Fibroblast of peridontal ligament (primary cell): ENCODE measurements around the gene DIP2B.
A peak's percentile ranks its signal among the peaks of the same experiment; 100 is the strongest.
"Not testable (repeated sequence)": the region's sequence is repeated elsewhere in the genome, so short reads cannot be mapped to it uniquely, and the experiment has no call there.

ENCODE experiments used
- DNase-seq: peaks from one replicate; pipeline ENCODE4 v3.0.0-alpha.2; 2010; ENCODE audit errors: extremely low read depth

Gene DIP2B, protein sequence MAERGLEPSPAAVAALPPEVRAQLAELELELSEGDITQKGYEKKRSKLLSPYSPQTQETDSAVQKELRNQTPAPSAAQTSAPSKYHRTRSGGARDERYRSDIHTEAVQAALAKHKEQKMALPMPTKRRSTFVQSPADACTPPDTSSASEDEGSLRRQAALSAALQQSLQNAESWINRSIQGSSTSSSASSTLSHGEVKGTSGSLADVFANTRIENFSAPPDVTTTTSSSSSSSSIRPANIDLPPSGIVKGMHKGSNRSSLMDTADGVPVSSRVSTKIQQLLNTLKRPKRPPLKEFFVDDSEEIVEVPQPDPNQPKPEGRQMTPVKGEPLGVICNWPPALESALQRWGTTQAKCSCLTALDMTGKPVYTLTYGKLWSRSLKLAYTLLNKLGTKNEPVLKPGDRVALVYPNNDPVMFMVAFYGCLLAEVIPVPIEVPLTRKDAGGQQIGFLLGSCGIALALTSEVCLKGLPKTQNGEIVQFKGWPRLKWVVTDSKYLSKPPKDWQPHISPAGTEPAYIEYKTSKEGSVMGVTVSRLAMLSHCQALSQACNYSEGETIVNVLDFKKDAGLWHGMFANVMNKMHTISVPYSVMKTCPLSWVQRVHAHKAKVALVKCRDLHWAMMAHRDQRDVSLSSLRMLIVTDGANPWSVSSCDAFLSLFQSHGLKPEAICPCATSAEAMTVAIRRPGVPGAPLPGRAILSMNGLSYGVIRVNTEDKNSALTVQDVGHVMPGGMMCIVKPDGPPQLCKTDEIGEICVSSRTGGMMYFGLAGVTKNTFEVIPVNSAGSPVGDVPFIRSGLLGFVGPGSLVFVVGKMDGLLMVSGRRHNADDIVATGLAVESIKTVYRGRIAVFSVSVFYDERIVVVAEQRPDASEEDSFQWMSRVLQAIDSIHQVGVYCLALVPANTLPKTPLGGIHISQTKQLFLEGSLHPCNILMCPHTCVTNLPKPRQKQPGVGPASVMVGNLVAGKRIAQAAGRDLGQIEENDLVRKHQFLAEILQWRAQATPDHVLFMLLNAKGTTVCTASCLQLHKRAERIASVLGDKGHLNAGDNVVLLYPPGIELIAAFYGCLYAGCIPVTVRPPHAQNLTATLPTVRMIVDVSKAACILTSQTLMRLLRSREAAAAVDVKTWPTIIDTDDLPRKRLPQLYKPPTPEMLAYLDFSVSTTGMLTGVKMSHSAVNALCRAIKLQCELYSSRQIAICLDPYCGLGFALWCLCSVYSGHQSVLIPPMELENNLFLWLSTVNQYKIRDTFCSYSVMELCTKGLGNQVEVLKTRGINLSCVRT (N-terminal part only)

DNA sequence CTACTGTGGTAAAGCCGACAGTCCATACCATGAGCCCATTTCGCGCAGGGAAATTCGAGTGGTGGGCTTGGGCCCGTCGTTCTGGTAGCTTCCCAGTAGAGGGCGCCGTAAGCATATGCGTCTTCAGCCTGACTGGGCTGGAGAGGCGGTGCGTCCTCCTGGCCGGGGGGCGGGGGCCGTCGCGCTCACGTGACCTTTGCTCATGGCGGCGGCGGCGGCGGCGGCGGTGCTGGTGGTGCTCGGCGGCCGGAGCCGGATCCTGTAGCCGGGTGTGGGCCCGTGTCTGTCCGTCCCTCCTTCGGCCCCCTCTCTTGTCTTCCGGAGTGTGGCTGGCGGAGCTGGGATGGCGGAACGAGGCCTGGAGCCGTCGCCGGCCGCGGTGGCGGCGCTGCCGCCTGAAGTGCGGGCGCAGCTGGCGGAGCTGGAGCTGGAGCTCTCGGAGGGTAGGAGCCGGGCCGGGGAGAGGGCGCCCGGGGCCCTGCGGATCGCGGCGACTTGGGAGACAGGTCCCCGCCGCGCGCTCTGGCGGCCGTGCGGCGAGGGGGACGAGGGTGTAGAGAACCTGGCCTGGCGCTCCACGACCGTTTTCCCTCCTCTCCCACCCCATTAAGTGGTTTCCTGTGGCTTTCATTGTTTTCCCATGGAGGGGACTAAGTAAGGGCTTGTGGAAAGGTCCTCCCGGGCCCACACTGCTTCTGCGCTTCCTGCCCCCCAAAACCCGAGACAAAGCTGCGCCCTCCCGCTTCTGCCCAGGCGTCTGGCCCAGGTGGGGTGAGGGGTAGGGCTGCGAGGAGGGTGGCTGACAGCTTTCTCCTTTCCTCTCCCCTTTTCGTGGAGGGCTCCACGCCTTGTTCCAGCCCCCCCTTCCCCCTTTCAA lies at the start of gene DIP2B:
DIP2B (plus strand) TSS at position 188 of the 877 bp plus-strand sequence; CDS start at position 344, 156 bp downstream.
- DNase-seq, result peak; percentile 86

- peak; percentile 5 for DNase-seq
Measured at GRCh38 chr12:50458606-50459005, 46.2 kb upstream of the DIP2B start.

DNA sequence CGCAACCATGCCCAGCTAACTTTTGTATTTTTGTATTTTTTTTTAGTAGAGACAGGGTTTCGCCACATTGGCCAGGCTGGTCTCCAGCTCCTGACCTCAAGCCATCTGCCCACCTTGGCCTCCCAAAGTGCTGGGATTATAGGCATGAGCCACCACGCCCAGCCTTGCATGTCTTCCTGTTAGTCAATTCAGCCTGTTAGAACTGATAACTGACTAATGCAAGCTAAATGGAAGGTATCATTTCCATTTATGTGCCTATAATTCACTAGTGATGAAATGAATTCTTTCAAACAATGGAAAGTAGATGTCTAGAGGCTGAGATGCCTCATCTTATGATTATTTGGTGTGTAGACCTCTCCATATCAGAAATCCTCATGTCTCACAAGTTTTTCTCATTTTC lies 37.3 kb upstream of the DIP2B start:
- DNase-seq, result no peak

GRCh38 chr12:50477241-50477832 lies 27.4 kb upstream of the DIP2B start:
- DNase-seq, result no peak

GRCh38 chr12:50482571-50482970 lies 22.2 kb upstream of the DIP2B start:
- DNase-seq, result no peak

DNA sequence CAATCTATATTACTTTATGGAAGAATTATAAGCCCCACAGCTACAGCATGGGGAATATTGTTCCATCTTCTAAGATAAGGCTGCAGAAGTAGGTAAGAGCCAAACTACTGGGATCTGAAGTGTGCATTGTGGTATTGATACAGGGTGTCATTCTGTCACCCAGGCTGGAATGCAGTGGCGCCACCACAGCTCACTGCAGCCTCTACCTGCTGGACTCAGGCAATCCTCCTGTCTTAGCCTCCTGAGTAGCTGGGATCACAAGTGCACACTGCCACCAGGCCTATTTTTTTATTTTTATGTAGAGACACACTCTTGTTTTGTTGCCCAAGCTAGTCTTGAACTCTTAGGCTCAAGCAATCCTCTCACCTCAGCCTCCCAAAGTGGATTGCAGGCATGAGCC lies 21.3 kb upstream of the DIP2B start:
- no peak for DNase-seq

- DNase-seq, result no peak
Measured at GRCh38 chr12:50488801-50489200, 16.0 kb upstream of the DIP2B start.

DNA sequence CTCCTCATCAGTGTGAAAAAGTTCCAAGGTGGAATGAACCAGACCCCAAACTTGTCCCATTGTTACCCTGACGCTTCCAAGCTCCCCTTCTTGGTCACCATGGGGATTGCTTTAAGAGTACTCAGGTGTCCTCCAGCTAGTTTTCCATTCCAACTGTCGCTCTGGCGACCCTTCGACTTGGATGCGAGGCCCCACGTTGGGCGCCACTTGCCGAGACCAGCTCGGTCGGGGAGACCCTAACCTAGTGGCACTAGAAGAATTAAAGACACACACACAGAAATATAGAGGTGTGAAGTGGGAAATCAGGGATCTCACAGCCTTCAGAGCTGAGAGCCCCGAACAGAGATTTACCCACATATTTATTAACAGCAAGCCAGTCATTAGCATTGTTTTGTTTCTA lies 6.7 kb upstream of the DIP2B start:
- not testable (repeated sequence) for DNase-seq

DNA sequence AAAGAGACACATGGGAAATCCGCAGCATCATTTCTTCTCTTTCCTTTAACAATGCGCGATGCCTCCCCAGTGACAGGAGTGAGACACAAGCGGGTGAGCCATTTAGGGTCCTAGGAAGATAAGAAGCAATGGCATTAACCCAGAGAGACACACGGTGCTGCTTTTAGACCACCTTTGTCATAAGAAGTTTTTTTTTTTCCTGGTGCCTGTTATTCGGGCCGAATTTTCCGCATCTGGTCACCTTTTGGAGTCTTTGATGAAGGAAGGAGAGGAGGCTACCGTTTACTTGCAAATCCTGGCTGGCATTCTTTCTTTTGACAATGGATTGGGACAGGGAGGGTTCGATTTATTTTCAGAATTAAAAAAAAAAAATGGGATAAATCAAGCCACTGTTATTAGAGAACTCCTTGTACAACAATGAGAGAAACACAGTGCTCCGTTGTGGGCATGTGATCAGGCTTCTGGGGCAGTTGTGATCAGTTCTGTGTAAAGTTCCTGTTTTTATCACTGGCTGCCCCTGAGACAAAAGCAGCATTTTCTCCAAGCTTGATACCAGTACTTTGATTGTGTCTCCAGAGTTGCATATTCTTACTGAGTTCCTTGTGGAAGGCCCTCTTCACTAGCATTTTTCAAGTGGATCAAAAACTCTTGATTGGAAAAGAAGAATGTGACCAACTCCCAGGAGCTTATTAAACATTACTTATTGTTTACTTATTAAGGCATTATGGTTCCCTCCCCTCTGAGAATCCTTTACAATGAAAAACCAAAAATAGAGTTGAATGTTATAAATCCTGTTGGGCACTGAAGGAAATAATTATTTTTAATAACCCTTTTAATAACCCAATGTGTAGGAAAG lies 1.1 kb downstream of the DIP2B start:
- DNase-seq, result peak; percentile 26

- DNase-seq, result peak; percentile 23
Measured at GRCh38 chr12:50506753-50507473, 2.1 kb downstream of the DIP2B start.

GRCh38 chr12:50507474-50507838 lies 2.7 kb downstream of the DIP2B start:
- DNase-seq, result no peak

- no peak for DNase-seq
Measured at GRCh38 chr12:50507930-50508329, 3.1 kb downstream of the DIP2B start.

DNA sequence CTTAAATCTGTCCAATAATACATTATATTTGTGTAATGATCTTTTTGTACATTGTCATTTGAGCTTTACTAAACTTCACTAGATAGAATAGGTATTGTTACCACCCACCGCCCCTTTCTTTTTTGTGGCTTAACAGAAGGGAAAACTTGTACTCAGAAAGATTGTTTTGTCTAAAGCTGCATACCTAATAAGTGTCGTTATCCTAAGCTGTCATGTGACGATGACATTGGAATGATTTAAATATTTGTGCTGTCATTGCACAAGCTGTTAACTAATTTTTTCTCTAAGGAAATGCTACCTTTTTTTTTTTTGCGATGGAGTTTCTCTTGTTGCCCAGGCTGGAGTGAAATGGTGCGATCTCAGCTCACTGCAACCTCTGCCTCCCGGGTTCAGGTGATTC lies 3.6 kb downstream of the DIP2B start:
- no peak for DNase-seq

DNA sequence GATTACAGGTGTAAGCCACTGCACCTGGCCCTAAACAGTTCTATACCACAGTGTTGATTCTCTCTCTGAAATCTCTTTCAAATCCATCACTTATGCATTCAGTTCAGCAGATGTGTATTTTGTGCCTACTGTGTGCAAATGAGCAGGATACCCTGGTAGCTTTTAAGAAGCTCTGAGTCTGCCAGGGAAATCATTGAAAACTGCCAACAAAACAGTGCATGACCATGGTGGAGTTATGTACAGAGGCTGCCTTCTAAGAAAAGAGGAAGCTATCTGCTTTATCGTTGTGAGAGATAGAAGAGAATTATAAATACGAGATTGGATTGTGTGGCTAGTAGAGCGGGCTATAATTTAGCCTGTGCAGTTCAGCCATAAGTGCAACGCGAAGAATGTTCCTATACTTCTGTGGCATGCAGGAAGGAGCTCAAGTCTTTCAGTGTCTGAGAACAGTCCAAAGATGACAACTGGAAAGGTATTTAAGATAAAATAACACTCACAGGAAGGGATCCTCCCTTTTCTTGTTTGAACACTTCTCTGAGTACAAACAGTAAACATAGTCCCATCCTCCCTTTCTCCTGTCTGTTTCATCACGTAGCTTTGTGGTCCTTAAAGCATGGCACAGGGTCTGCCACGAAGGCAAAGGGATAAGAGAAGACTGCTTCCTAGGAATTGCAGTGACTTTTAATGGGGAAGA lies 4.3 kb downstream of the DIP2B start:
- no peak for DNase-seq

DNA sequence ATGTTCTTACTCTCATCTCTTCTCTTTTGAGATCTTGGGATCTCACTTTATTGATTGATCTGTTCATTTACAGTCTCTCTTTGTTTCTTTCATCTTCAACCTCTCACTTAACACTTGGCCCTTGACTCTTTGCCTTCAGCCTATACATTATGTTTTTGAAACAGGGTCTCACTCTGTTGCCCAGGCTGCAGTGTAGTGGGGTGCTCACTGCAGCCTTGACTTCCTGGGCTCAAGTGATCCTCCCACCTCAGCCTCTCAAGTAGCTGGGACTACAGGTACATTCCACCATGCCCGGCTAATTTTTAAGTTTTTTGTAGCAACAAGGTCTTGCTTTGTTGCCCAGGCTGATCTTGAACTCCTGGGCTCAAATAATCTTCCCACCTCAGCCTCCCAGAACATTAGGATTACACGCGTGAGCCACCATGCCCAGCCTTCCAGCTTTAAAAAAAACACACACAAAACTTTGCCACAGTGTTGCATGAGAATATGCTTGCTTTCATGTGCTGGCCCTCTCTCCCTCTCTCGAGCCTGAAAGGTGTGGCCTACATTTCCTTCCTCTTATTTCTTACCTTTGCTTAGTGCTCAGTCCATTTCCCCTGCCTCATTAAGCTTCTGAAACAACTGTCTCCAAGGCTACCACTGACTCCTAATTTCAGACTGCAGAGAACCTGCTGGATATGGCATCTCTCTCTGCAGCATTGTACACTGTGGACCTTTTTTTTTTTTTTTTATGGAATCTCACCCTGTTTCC lies 9.9 kb downstream of the DIP2B start:
- no peak for DNase-seq

GRCh38 chr12:50515587-50515986 lies 10.8 kb downstream of the DIP2B start:
- no peak for DNase-seq

GRCh38 chr12:50517421-50518048 lies 12.8 kb downstream of the DIP2B start:
- peak; percentile 74 for DNase-seq
